ENCODE results near the gene PDZD2.

- no peak for TF ChIP-seq POLR2A (IDR thresholded peaks at IDR 0.05)
- TF ChIP-seq, protein P1, sequence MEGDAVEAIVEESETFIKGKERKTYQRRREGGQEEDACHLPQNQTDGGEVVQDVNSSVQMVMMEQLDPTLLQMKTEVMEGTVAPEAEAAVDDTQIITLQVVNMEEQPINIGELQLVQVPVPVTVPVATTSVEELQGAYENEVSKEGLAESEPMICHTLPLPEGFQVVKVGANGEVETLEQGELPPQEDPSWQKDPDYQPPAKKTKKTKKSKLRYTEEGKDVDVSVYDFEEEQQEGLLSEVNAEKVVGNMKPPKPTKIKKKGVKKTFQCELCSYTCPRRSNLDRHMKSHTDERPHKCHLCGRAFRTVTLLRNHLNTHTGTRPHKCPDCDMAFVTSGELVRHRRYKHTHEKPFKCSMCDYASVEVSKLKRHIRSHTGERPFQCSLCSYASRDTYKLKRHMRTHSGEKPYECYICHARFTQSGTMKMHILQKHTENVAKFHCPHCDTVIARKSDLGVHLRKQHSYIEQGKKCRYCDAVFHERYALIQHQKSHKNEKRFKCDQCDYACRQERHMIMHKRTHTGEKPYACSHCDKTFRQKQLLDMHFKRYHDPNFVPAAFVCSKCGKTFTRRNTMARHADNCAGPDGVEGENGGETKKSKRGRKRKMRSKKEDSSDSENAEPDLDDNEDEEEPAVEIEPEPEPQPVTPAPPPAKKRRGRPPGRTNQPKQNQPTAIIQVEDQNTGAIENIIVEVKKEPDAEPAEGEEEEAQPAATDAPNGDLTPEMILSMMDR (IDR thresholded peaks at IDR 0.05) = no peak
- no peak for TF ChIP-seq EP300 (IDR thresholded peaks at IDR 0.05)
- TF ChIP-seq POLR2AphosphoS5 (IDR thresholded peaks at IDR 0.05) = no peak
Measured at GRCh38 chr5:32138839-32139493, 500.0 kb downstream of the PDZD2 start.

Measured in stomach (tissue), 4 donors.